Central memory CD8-positive, alpha-beta T cell (primary cell): ENCODE data around the gene INKA2.
"Not testable (repeated sequence)": the region's sequence is repeated elsewhere in the genome, so short reads cannot be mapped to it uniquely, and the experiment has no call there.

Experiments
- ATAC-seq: fragments of 150-1000 bp; cut with Tn5 transposase; replicated peaks from 2 replicates; pipeline ENCODE4 v1.10.0; 2022; ENCODE audit warnings: mild to moderate bottlenecking, moderate FRiP score, moderate number of reproducible peaks; ENCODE audit not compliant: poor library complexity, severe bottlenecking; ENCODE audit errors: extremely low read depth
- DNase-seq, 2 donors: peaks; one replicate each; pipeline ENCODE4 v3.0.0; 2021; ENCODE audit warnings: low spot score in 2 of 2
- H3K27ac Mint-ChIP-seq: one replicate; pipeline ENCODE4 v1.8.0; 2022; ENCODE audit warnings: low read depth, mild to moderate bottlenecking, moderate library complexity, mixed read lengths
- H3K27me3 Mint-ChIP-seq: one replicate; pipeline ENCODE4 v1.8.0; 2022; ENCODE audit warnings: mixed read lengths
- H3K36me3 Mint-ChIP-seq: one replicate; pipeline ENCODE4 v1.8.0; 2022; ENCODE audit warnings: mild to moderate bottlenecking, moderate library complexity, mixed read lengths; ENCODE audit not compliant: insufficient read depth
- H3K4me1 Mint-ChIP-seq: one replicate; pipeline ENCODE4 v1.8.0; 2022; ENCODE audit warnings: mixed read lengths
- H3K4me3 Mint-ChIP-seq: one replicate; pipeline ENCODE4 v1.8.0; 2022; ENCODE audit warnings: mild to moderate bottlenecking, moderate library complexity, mixed read lengths
- H3K9me3 Mint-ChIP-seq: one replicate; pipeline ENCODE4 v1.8.0; 2022; ENCODE audit warnings: mixed read lengths

INKA2 gene

DNA sequence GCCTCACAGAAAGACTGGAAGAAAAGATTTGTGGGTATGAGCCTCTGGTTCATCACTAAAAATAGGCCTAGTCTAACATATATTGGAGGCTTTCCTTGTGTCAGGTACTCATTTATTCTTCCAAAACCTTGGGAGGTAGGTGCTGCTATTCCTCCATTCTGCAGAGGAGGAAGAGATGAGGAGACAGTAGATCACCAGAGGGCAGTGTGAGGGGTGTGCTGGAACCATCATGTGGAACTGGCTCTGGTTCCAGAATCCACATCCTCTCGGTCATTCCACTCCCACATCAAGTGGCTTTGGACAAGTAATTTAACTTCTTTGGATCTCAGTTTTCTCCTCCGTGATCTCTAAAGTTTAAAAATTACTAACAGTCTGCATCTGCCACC lies 7.4 kb upstream of the INKA2 start:
- no peak for ATAC-seq
- Mint-ChIP-seq H3K9me3 (no peaks in the 10 kb centered on the region), H3K27ac (no peak overlapping the region), H3K27me3 (no peaks in the 10 kb centered on the region), H3K4me1 (peaks cover 9% of the 10 kb centered on the region), H3K4me3 (no peak overlapping the region), H3K36me3 (no peaks in the 10 kb centered on the region)
- no peak for DNase-seq

DNA sequence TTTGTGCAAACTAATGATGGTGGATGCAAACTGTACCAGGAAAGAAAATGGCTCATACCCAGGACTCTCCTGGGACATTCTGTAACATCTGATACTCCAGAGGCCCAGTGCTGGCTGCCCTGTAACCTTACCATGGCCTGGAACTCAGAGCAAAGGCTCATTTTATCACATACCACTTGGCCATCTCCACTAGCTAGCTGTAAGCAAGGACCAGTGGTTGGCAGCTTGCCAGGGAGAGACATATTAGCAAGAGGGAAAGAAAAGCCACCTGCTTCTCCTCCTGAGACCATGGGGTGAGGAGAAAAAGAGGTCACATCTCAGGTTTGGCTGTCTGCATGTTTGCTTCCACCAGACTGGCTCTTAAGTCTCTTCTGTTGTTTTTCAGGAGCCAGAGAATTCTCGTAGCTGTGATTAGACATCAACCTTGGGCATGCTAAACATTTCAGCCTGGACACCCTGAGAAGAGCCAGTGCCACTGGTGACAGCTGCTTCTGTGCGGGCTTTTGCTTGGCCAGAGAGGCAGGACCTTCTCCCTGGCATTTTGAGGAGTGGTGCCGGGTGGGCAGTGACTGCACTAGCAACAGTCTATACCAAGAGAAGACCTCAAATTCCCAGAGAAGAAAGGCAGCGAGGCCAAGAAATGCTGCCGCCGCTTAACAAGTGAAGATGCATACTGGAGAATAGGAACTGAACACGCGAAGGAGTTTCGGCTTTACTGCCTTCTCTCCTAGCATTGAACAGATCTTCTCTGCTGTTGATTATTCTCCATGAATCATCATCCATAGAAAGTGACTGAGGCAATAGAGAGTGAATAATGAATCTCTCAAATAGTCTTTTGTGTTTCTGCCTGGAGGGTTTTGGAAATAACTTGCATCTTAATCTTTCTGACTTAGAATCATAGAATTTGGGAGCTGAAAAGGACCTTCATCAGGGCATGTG lies 6.7 kb upstream of the INKA2 start:
- Mint-ChIP-seq H3K4me1 (peaks cover 10% of the 10 kb centered on the region), H3K27ac (no peak overlapping the region), H3K27me3 (peaks cover 5% of the 10 kb centered on the region), H3K36me3 (no peaks in the 10 kb centered on the region), H3K9me3 (no peaks in the 10 kb centered on the region), H3K4me3 (no peak overlapping the region)
- ATAC-seq (no peak), DNase-seq (no peak)

DNA sequence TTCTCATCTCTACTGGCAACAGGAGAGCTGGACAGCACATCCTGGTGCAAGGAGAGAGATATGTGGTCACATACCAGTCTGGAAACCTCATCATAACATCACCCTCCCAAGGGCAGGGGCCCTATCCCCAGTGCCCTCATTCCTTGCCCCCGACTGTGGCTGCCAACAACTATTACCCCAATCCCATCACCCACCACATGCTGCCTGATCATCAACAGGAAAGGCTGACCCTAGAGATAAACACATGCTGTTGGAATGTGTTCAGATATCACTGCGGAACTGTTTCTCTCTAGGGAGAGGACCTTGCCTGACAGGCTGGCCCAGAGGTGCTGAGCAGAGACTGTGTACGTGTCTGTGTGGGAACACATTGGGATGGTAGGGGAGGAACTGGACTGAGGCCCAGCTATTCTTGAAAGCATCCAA lies 4.5 kb upstream of the INKA2 start:
- DNase-seq (no peak), ATAC-seq (no peak)

DNA sequence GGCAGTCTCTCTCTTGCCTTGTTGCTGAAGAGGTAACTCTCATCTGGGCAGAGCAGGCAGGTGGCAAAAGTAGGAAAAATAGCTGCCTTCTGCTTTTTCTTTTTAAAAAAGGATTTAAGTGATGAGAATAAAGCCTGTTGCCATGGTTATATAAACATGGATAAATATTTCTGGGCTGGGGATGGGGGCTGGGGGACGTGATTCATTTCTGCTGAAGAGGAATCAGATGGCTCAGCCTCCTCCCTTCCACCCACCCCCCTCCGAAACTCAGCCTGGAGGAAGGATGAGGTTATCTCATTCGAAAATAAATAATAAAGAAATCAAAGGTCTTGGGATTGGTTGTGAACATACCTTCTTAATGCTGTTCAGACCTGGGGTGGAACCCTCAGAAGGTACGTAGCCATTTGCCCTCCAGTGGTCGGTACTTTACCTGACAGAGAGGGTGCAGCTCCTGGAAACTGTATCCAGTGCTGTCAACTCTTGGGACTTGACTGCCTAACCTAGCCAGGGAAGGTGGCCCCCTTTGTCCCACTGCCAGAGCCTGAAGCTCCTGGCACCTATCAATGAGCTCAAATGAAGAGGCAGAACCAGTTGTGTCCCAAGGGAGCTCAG lies 3.8 kb upstream of the INKA2 start:
- DNase-seq (no peak), ATAC-seq (no peak)
- no peaks in the 10 kb centered on the region for H3K36me3 Mint-ChIP-seq
- peaks cover 31% of the 10 kb centered on the region for H3K4me1 Mint-ChIP-seq
- no peak overlapping the region for H3K4me3 Mint-ChIP-seq
- peaks cover 32% of the 10 kb centered on the region for H3K27me3 Mint-ChIP-seq
- no peaks in the 10 kb centered on the region for H3K9me3 Mint-ChIP-seq
- no peak overlapping the region for H3K27ac Mint-ChIP-seq

More for the DNA sequence above, 4.5 kb upstream of the INKA2 start:
- Mint-ChIP-seq H3K27me3 (peaks cover 26% of the 10 kb centered on the region), H3K4me3 (no peak overlapping the region), H3K4me1 (peaks cover 26% of the 10 kb centered on the region), H3K36me3 (no peaks in the 10 kb centered on the region), H3K27ac (no peak overlapping the region), H3K9me3 (no peaks in the 10 kb centered on the region)

DNA sequence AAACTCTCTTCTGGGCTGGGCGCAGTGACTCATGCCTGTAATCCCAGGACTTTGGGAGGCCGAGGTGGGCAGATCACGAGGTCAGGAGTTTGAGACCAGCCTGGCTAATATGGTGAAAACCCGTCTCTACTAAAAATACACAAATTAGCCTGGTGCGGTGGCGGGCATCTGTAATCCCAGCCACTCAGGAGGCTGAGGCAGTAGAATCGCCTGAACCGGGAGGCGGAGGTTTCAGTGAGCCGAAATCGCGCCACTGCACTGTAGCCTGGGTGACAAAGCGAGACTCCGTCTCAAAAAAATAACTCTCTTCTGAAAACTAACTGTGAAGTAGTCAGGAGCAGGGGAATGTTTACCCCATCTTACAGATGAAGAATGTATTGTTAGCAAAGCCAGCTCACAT lies 3.1 kb upstream of the INKA2 start:
- H3K9me3 Mint-ChIP-seq, H3K36me3 Mint-ChIP-seq, DNase-seq, ATAC-seq, H3K4me3 Mint-ChIP-seq, H3K27ac Mint-ChIP-seq: not testable (repeated sequence)
- Mint-ChIP-seq H3K4me1 (peaks cover 32% of the 10 kb centered on the region), H3K27me3 (peaks cover 40% of the 10 kb centered on the region)

DNA sequence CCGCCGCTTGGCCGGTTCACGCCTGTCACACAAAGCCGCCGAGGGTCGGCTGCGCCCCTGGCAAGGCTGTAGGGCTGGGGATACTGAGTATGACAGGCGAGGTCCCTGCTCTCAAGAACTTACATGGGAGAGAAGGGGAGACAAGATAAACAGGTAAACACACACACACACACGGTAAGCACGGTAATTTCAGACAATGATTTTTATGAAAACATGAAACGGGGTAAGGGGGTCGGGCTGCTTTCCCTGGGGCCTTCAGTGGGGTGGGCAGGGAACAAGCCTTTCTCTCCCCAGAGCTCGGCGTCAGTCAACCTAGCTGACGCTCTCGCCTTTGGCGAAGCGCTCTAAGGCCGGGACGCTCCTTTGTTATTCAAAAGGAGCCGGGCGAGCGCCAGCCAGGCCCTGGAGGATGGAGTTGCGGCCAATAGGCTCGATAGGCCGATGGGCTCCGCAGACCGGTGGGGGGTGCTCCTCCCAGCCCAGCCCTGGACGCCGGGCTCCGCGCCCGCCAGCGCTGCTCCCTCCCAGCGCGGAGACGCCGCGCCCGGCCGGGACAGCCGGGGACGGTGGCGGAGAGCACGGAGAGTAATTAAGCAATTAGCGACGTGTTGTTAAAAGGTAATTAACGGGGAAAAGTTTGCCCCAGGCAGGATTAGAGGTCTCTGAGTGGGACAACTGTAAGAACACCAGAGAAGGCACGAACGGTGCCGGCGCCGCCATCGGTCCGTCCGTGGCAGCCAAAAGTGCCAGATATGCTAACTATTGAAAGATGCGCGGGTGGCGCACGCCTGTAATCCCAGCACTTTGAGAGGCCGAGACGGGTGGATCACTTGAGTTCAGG lies 950 bp upstream of the INKA2 start:
- Mint-ChIP-seq H3K27me3 (peaks cover 43% of the 10 kb centered on the region), H3K27ac (no peak overlapping the region), H3K36me3 (no peaks in the 10 kb centered on the region), H3K4me3 (peak overlapping the region; percentile 81), H3K4me1 (peaks cover 30% of the 10 kb centered on the region), H3K9me3 (no peaks in the 10 kb centered on the region)
- DNase-seq (no peak), ATAC-seq (peak; percentile 27)

DNA sequence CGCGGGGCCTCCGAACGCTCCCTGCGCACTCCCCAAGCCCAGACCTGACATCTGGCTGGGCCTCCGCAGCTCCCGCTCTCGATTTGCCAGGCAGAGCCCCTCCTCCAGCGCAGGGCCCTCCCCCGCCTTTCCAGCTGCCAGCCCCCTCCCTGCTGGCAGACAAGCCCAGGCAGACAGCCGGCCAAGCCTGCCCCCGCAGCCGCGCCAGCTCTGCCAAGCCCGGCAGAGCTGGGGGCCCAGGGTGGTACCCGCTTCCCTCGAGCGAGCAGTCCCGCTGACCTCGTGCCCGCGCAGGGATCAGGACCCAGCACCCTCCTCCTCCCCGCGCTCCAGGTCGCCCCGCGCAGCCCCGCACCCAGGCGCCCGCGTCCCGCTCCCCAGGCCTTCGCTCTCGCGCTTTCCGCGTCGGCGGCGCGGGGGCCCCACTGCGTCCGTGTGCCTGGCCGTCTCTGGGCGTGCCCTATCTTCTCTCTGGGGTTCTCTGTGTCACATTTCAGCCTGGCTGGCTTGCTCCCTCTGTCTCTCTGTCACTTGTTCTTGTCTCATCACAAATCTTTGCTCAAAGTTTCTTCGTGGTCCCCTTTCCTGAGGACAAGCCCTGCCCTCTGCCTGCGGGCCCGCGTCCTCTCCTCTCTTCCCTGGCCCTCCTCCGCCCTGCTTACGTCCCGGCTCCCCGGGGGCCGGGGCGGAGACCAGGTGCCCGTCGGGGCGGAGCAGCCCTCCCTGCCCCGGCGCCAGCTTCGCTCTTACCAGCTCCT lies 580 bp downstream of the INKA2 start:
- Mint-ChIP-seq H3K36me3 (no peaks in the 10 kb centered on the region), H3K27me3 (peaks cover 43% of the 10 kb centered on the region), H3K9me3 (no peaks in the 10 kb centered on the region), H3K4me1 (peaks cover 30% of the 10 kb centered on the region), H3K27ac (no peak overlapping the region), H3K4me3 (peak overlapping the region; percentile 81)
- peak; percentile 57 for ATAC-seq
- DNase-seq, result no peak

DNA sequence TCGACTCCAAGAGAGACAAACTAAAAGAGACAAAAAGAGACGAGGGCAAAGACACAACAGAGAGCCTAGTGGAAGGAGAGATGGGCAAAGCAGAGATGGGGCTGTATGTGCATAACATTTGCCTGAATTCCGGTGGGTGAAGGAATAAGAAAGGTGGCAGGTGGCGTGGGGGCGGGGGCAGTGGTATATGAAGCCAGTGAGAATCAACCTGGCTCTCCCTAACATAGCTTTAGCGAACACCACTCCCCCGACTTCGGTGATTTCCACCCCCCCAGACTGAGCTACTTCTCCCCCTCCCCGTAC lies 1.1 kb downstream of the INKA2 start:
- Mint-ChIP-seq H3K9me3 (no peaks in the 10 kb centered on the region), H3K36me3 (no peaks in the 10 kb centered on the region), H3K27ac (peak overlapping the region; percentile 6), H3K27me3 (peaks cover 43% of the 10 kb centered on the region), H3K4me1 (peaks cover 30% of the 10 kb centered on the region), H3K4me3 (peak overlapping the region; percentile 81)
- ATAC-seq, result no peak
- DNase-seq, result no peak

DNA sequence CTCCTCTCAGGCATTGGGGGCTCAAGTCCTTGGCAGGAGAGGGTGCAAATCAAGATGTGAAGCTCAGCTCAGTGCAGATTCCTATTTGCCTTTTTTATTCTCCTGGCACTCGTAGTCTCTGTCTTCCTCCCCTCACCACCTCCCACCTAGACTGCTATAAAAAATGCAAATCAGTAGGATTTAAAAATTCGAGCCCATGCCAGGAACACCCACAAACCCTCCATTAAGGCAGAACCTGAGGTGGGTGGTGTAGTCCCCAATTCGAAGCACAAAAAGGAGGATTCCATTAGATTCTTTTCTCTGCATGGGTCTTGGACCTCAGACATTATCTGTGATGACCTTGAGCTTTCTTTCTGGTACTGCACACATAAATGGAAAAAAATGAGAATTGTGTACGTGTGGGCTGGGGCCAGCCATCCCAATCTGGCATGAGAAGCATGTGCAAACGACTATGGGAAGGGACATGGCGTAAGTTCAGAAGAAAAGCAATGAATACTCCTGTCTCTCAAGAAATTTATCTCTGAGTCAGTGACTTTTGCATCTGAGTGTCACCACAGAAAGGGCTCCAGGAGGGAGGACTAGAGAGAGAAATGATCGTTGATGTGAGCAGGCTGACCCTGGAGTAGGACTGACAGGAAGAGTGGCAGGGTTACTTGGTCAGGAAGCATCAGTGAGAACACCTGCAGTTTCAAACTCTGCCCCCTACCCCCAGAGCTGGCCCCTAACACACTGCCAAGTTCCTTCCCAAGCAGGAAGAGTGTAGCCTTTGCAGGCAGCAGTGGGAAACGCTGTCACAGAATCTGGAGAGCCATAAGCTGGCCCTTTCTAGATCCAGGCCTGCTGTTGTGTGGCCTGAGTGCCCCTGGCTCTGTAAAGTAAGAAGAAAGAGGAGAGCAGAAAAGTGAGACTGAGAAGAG lies 1.7 kb downstream of the INKA2 start:
- ATAC-seq (no peak), DNase-seq (no peak)
- peak overlapping the region; percentile 81 for H3K4me3 Mint-ChIP-seq
- peak overlapping the region; percentile 6 for H3K27ac Mint-ChIP-seq
- no peaks in the 10 kb centered on the region for H3K9me3 Mint-ChIP-seq
- peaks cover 43% of the 10 kb centered on the region for H3K27me3 Mint-ChIP-seq
- no peaks in the 10 kb centered on the region for H3K36me3 Mint-ChIP-seq
- peaks cover 30% of the 10 kb centered on the region for H3K4me1 Mint-ChIP-seq

DNA sequence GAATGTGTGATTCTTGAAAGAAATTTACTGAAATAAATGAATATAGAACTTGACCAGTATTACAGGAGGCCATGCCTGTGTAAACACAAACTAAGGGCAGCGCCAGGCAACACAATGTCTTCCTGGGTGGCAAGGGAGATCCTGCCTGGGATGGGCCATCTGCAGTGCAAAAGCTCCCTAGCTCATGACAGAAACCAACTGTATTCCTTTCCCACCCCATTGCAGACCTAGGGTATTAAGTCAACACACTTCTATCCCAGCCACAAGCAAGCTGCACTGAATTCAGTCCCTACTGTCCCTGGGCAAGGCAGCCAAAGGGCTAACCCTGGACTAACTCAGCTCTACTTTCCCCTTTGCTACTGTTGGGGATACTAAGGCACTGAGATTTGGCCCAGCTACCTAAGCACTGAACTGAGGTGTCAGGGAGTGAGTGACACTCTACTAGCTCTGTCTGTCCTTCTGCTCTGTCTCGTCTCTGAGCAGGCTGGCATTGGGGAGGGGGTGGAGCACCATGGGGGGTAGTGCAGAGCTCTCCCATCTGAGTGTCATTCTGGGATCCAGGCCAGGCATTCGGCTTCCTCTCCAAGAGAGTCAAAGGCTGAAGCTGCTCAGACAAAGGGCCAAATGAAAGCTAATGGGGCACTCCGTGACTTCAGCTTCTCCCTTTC lies 2.5 kb downstream of the INKA2 start:
- no peaks in the 10 kb centered on the region for H3K9me3 Mint-ChIP-seq
- no peak for ATAC-seq
- H3K4me3 Mint-ChIP-seq, result no peak overlapping the region
- peaks cover 30% of the 10 kb centered on the region for H3K4me1 Mint-ChIP-seq
- peaks cover 43% of the 10 kb centered on the region for H3K27me3 Mint-ChIP-seq
- no peaks in the 10 kb centered on the region for H3K36me3 Mint-ChIP-seq
- no peak for DNase-seq
- H3K27ac Mint-ChIP-seq, result no peak overlapping the region

DNA sequence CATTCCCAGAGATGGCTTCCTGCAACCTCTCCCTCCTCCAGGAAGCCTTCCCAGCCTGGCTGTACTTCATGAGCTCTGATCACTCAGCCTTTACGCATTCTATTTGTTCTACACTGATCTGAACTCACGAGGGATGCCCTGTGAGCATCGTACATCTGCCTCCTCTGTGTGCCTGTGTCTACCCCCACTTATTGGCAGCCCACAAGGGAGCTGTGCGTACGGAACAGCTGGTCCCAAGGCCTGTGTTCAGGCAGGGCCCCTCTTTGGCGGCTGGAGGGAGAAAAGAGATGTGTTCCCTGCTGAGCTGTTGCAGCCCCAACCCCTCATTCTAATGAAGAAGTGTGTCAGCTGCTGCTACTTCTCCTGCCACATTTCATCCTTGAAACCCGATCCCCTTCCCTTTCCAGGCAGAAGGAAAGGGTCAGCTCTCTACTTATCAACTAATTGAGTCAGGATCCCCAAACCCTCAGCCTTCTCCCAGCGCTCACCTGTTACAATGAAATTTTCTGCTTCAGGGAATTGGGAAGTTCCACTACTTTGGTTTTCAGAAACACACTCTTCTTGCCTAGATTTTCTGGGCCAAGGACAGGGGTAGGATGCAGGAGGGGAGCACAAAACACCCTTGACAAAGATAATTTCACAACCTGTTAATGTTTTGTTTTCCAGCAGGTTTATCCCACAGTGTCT lies 3.2 kb downstream of the INKA2 start:
- H3K4me3 Mint-ChIP-seq, result no peak overlapping the region
- no peaks in the 10 kb centered on the region for H3K9me3 Mint-ChIP-seq
- DNase-seq (no peak), ATAC-seq (no peak)
- peaks cover 29% of the 10 kb centered on the region for H3K4me1 Mint-ChIP-seq
- H3K27me3 Mint-ChIP-seq, result peaks cover 38% of the 10 kb centered on the region
- H3K36me3 Mint-ChIP-seq, result no peaks in the 10 kb centered on the region
- no peak overlapping the region for H3K27ac Mint-ChIP-seq
